ENCODE data around the gene KCND3.

Gene KCND3

DNA sequence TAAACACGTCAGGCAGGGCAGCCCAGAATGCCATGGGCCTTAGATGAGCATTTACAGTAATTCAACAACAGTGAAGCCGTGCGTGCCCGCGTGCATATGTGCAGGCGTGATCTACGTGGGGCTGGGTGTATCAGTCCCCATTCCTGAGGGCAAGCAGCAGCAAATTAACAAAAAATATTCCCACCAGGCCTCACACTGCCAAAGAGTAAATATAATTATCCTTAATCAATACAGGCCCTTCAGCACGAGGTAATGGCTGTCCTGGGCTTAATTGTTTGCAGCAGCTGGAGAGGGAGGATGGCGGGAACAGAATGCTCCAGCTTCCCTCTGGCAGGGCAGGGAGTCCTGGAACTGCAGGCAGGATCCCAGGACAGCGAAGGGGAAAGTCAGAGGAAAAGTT lies 142.0 kb downstream of the KCND3 start:
- no peak for DNase-seq (ENCODE audit: low read depth in 2 of 2)

GRCh38 chr1:111846842-111847241 lies 142.6 kb downstream of the KCND3 start:
- DNase-seq (ENCODE audit: low read depth in 2 of 2) = no peak

- DNase-seq (ENCODE audit: low read depth in 2 of 2) = no peak
Observed at GRCh38 chr1:111843177-111843576, 146.3 kb downstream of the KCND3 start.

DNA sequence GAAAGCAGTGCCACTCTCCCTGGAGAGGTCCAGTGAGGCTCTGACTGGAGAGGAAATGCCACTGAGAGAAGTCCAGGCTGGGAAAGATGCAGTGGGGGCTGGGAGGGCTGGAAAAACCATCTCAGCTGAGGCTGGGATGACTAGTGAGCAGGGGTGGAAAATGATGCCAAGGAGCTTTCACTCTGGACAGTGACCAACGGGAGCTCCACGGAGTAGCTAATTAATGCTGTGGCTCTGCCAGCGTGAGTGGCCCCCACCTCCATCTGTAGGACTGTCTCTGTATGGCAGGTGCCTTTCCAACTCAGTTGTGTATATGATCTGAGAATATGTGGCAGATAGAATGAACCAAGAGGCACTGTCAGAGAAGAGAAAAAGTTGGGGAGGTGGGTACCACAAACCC lies 147.1 kb downstream of the KCND3 start:
- DNase-seq (ENCODE audit: low read depth in 2 of 2) = no peak

DNA sequence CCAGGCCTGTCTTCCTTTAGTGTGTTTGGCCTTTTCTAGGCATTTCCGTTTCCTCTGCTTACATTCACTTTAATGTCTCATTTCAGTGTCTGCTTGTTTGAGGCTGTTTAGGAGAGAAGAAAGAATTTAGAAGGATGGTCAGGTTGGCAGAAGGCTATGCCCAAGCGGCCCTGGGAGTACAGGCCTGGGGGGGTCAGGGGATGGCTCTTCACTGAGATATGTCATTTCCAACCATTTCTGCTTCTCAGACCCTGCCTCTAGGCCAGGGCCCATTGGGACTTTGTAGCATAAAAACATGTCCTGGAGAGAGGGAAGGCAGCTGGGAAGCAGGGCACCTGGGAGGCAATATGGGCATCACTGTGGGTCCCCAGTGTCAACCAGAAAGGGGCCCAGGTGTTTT lies 147.7 kb downstream of the KCND3 start:
- no peak for DNase-seq (ENCODE audit: low read depth in 2 of 2)

DNA sequence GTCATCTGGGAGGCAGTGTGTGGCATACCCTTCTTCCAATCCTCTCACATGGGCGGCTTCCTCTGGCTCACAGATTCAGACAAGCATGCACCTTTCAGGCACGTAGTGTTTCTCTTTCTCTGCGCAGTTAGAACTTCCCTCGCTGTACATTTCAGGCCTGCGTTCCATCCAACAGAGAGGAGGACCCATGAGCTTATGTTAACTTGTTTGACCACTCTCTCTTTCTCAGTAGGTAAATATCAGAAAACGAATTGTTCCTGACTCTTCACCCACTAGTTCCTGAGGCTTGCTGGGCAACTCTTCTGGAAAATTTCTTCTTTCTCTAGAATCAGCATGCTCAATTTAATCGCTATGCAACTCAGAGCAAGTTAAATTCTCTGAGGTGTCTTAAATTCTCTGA lies 148.3 kb downstream of the KCND3 start:
- DNase-seq (ENCODE audit: low read depth in 2 of 2) = no peak

GRCh38 chr1:111837393-111837792 lies 152.1 kb downstream of the KCND3 start:
- DNase-seq (ENCODE audit: low read depth in 2 of 2) = no peak

DNA sequence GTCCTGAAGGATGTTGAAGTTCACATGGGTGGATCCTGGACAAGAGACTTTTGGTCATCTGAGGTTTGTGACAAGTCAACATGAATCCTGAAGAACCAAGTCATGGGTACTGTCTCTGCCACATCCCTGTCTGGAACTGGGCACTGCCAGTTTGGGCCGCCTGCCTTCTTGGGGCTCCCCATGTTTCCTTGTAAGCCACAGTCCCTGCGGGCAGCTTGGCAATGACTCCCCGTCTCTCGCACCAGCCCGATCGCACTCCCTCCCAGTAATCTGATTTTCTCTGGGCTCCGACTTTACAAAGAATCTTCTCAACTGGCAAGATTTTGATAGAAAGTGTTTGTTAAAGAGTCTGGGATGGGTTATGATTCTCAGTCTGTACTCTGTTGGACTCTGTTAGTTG lies 153.4 kb downstream of the KCND3 start:
- DNase-seq (ENCODE audit: low read depth in 2 of 2) = no peak

DNA sequence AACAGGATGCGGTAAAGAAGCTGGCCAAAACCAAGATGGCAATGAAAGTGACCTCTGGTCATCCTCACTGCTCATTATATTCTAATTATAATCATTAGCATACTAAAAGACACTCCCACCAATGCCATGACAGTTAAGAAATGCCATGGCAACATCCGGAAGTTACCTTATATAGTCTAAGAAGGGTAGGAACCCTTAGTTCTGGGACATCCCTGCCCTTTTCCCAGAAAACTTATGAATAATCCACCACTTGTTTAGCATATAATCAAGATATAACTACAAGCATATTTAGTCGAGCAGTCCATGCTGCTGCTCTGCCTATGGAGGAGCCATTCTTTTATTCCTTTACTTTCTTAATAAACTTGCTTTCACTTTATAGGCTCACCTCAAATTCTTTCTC lies 154.0 kb downstream of the KCND3 start:
- no peak for DNase-seq (ENCODE audit: low read depth in 2 of 2)

DNA sequence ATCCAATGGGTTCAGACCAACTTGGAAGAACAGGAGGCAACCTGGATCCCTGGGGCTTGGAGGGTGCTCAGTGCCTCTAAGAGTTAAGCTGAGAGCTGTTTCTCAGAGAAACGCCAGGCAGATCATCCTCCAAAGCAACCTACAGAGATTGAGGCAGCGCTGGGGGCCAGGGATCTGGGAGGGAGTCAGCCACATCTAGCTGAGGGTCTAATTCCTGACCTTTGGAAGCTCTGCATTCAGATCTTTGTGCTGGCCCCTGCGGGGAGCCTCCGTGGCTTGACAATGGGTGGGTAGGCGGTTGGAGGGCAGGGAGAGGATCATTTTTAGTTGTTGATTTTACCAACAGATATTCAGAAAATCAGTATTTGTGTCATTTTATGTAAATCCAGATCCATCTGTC lies 154.5 kb downstream of the KCND3 start:
- DNase-seq (ENCODE audit: low read depth in 2 of 2) = no peak

DNA sequence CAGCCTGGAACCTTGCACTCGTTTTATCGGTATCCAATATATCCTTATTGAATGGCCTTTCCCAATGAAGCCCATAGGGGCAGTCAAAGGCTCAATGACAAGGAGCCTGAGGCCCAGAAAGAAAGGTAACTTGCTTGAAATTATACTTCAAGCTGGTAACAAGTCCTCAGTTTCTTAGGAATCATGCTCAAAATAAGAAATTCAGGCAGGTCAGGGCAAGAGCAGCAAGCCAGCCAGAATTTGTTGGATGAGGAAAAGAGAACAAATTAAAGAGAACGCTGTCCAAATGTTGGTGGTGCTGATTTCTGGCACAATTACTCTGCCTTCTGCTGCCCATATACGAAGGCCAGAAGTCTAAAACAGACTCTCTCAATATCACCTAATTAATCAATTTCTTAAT lies 156.1 kb downstream of the KCND3 start:
- no peak for DNase-seq (ENCODE audit: low read depth in 2 of 2)

DNA sequence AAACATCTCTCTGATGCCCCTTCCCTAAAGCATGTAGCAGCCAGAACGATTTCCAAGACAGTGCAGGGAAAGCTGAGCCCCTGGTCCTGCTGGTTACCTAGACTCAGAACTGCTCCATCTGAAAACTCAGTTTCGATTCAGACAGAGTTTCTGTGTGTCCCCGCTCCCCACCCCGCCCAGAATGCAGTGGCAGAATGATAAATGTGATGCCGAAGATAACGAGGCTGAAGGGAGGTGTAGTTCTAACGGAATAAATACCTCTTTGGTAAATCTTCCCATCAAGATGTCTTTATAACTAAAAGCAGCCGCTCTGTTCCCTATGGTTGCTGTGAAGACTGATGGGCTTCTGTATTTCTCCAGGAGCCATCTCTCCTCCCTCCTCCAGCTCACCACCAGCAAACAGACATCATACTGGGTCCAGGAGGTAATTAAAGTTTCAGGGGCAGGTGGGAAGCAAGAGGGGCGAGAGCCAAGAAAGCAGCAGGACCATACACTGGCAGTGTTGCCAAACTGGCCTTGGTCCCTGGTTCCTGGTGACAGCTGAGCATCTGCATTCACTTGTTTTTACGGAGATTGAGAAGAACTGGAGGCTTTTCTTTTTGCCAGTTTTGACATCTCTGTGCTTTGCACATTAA lies 156.8 kb downstream of the KCND3 start:
- no peak for DNase-seq (ENCODE audit: low read depth in 2 of 2)

GRCh38 chr1:111831153-111831552 lies 158.3 kb downstream of the KCND3 start:
- DNase-seq (ENCODE audit: low read depth in 2 of 2) = no peak

DNA sequence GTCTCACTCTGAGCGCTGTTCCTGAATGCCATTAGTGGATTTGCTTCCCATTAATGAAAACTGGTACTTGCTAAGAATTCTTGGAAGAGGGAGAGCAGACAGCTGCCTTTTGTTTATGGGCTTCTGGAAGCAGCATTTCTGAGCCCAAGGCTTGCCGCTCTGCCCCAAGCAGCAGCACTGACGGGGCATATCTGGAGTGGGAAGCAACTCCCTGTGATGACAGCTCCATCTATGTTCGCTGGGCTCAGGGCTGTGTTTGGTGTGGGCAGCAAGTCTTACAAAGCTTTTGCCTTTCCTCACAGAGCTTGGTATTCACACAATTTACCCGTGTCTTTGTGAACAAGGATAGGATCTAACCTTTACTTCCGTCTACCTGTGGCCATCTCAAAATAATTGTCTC lies 161.5 kb downstream of the KCND3 start:
- no peak for DNase-seq (ENCODE audit: low read depth in 2 of 2)

- no peak for DNase-seq (ENCODE audit: low read depth in 2 of 2)
Observed at GRCh38 chr1:111826278-111826677, 163.2 kb downstream of the KCND3 start.

DNA sequence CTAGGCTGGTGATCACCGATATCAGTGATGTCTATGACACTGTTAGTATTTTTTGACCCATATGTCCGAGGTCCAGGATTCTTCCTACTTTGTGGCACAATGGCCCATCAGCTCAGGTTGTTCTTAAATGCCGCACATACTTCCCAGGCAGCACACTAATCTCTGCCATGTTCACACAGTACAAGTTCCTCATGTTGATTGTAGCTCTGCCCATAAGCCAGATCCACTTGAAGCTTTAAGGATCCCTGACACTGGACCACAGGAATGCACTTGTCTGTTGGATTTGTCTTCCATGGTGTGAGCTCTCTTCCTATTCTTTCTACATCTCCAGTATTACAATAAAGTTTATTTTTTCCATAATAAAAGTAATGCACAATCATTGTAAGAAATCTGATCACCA lies 164.3 kb downstream of the KCND3 start:
- DNase-seq (ENCODE audit: low read depth in 2 of 2) = no peak

DNA sequence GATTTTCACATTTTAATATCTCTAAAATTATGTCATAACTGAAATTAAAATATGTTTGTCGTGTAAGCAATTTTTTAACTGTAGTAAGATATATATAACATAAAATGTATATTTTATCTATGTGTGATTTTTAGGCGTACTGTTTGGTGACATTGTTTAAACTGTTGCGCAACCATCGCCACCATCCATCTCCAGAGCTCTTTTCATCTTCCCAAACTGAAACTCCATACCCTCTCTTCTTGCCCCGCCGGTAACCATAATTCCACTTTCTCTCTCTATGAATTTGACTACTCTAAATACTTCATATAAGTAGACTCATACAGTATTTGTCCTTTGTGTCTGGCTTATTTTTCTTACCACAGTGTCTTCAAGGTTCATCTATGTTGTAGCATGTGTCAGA lies 167.3 kb downstream of the KCND3 start:
- DNase-seq (ENCODE audit: low read depth in 2 of 2) = no peak

DNA sequence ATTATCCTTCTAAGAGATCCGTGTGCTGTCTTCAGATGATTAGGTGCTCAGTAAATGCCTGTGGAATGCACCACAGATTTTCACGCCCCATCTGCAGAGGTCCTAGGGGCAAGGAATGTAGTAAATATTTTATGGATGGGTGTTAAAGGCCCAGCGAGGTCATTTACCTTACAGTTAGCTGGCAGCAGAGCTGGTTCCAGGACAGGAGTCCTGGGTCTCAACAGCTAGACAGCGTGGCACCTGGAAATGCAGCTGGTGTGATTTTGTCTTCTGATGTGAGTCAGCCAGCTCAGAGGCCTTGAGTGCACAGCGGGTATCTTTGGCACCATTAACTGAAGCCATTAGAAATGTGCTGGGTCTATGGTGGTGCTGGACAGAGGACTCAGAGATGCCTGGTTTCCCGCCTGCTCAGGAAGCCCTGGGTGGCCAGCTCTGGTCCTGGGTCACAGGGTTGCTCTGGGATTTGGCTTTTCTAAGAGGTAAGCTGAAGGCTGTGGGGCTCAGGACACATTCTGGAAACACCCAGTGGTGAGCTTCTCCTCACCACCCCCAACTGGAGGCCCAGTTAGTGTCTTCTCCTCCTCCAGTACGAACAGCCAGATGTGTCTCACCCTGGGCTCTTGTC lies 168.2 kb downstream of the KCND3 start:
- no peak for DNase-seq (ENCODE audit: low read depth in 2 of 2)

- DNase-seq (ENCODE audit: low read depth in 2 of 2) = no peak
Observed at GRCh38 chr1:111819566-111820263, 169.8 kb downstream of the KCND3 start.

GRCh38 chr1:111818546-111818945 lies 170.9 kb downstream of the KCND3 start:
- DNase-seq (ENCODE audit: low read depth in 2 of 2) = no peak

- DNase-seq (ENCODE audit: low read depth in 2 of 2) = no peak
Observed at GRCh38 chr1:111818081-111818480, 171.4 kb downstream of the KCND3 start.

- no peak for DNase-seq (ENCODE audit: low read depth in 2 of 2)
Observed at GRCh38 chr1:111814642-111815041, 174.8 kb downstream of the KCND3 start.

DNA sequence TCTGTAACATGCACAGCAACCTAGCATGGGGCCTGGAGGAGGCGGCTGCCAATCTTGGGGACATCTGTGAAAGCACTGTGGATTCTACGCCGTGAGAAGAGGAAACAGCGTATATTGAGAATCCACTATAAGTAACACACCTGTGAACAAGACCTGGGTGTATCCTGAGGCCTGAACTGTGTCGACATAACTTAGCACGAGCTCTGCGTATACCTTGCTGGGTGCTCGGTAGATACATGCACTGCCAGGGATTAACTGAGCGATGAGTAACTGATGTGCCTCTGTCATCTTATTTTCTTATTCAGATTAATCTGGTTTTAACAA lies 175.2 kb downstream of the KCND3 start:
- no peak for DNase-seq (ENCODE audit: low read depth in 2 of 2)
